ENCODE measurements around the gene PDX1. TPM values are rescaled to one million over a fixed set of nuclear protein-coding genes. Genes with fewer than 3 reads are reported as not detected.

Gene PDX1
- total RNA-seq, 1 donor from 2014 or later, result not detected

- intact Hi-C loops (cut with micrococcal nuclease), result no loop called here
Measured at GRCh38 chr13:27969082-27969865, 49.5 kb downstream of the PDX1 start, which contains the start of gene CDX2. Gene CDX2, minus strand, starts transcription at chr13:27969315. Its CDS starts 309 bp downstream, at chr13:27969006.

DNA sequence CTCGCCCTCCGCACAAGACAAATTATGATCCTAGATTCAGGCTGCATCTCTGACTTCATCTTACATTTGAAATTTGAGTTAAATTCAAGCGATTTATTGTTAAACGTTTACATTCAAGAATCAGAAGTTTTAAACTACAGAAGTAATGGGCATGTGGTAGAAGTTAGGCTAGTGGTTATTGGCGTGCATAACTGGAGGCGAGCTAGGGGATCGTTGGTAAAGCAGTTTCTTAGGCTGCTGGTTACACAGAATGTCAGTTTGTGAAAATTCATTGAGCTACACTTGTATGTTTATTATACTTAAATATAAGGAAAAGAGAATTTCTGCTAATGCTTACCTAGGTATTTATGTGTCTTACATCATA is 50.0 kb downstream of the PDX1 start:
- intact Hi-C loops (cut with micrococcal nuclease), result no loop called here

GRCh38 chr13:27970382-27971235 is 50.8 kb downstream of the PDX1 start:
- intact Hi-C loops (cut with micrococcal nuclease), result no loop called here

DNA sequence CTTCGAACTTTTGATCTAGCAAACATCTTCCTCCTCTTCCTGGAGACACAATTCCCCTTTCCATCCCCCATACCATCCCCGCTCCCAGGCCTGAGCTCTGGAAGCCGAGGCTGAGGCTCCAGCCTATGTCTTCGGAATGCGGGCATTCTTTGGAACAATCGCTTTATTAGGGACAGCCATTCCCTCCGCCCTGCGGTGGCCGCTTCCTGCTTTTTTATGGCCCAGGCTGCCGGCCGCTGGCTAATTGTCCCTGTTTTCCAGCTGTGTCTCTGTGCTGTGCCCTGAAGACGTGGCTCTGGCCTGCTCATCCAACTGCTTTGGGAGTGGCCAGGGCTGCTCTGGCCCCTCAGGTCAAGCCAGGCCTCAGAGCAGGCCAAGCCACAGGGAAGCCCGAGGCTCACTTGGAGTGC is 51.4 kb downstream of the PDX1 start:
- intact Hi-C loops (cut with micrococcal nuclease), result no loop called here

DNA sequence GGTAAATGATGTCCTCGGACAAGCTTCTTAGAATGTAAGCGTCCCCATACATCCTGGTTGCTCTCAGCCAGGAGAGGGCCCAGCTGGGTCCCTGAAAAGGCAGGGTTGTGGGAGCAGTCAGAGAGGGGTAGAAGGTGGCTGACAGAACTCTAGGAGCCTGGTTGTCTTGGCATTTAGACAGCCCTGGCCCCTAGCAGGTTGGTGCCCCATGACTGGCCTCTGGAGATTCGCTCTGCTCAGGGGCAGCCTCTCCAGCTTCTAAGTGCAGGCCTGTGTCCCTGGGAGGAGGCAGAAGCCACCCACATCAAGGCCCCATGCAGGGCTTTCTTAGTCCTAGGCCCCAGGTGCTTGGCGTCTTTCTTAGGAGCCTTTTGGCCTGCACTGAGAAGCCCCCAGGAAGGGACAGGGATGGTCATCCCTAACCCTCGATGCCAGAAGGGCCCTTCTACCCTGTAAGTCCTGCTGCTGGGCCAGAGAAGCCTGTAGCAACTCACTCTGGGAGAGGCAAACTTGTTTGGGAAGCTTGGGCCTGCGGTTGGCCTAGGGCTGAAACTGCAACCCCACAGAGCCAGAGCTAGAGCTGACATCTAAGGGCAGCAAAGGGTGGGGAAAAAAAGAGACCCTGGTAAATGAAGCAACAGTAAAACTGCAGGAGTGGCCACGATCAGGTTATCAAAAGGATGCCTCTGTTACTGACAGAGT is 52.1 kb downstream of the PDX1 start:
- intact Hi-C loops (cut with micrococcal nuclease), result no loop called here

DNA sequence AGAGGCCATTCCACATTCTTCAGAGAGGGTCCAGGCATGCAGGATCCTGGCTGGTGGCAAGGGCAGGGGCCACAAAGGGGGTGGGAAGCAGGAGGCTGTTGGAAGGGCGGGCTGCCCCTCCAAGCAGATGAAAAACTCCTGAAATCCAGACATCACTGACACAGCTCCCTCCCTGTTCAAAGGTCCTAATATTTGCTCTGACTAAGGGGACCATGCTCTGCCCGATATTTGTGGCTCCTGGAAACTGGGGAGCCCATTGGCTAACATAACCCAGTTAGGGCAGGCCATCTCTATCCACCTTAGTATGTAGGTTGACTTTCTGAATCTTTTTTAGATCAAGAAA is 52.6 kb downstream of the PDX1 start:
- intact Hi-C loops (cut with micrococcal nuclease), result no loop called here

DNA sequence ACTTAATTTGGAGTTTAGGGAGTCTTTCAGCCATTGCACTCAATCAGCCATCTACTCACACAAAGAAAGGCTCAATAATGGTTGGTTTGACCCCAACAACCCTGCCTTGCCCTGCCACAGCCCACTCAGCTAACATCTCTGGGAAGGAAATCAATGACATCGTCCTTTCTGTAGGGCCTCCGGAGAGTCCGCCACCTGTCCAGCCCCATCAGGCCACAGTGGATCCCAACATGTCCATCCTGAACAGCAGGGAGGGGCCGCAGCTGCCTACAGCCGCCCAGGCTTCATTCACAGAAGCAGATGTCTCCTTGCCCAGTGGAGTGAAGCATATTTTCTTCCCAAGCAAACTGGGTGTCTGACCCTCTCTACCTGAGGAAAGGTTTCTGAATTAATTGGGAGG is 53.5 kb downstream of the PDX1 start:
- intact Hi-C loops (cut with micrococcal nuclease), result no loop called here

- intact Hi-C loops (cut with micrococcal nuclease), result no loop called here
Measured at GRCh38 chr13:27973961-27974662, 54.3 kb downstream of the PDX1 start.

Other genes starting within 250 kb of the PDX1 start
- gene GSX1, start 127.5 kb upstream of the PDX1 start, total RNA-seq, result not detected in 2 replicates
- gene CDX2, start 49.3 kb downstream of the PDX1 start, total RNA-seq, result not detected in 2 replicates
- gene URAD, start 68.7 kb downstream of the PDX1 start, total RNA-seq, result not detected in 2 replicates
- not detected in 2 replicates for gene FLT3, start 180.6 kb downstream of the PDX1 start, total RNA-seq
- gene PAN3, start 218.5 kb downstream of the PDX1 start, total RNA-seq, result 40.7 and 41.7 TPM in 2 replicates